KMS-11 (cell line): Measurements from ENCODE around the gene SDC4.

Experiments used
- H2AFZ ChIP-seq: fragments of 200-600 bp; sonication (generic); 2 replicates; pipeline ENCODE4 v1.6.1; 2016; ENCODE audit warnings: antibody characterized with exemption, mixed run types, low read depth
- H3K27ac ChIP-seq: fragments of 200-600 bp; sonication (generic); 2 replicates; pipeline ENCODE4 v1.6.1; 2016; ENCODE audit warnings: mild to moderate bottlenecking, mixed run types
- H3K27me3 ChIP-seq: fragments of 200-600 bp; sonication (generic); 2 replicates; pipeline ENCODE4 v1.6.1; 2017; ENCODE audit warnings: mild to moderate bottlenecking, low read depth, mixed run types, moderate library complexity; ENCODE audit not compliant: insufficient read depth
- H3K36me3 ChIP-seq: fragments of 200-600 bp; sonication (generic); 2 replicates; pipeline ENCODE4 v1.6.1; 2017; ENCODE audit warnings: mild to moderate bottlenecking, mixed run types; ENCODE audit not compliant: insufficient read depth
- H3K4me1 ChIP-seq: fragments of 200-600 bp; sonication (generic); 2 replicates; pipeline ENCODE4 v1.6.1; 2016; ENCODE audit warnings: mild to moderate bottlenecking, low read depth, mixed run types; ENCODE audit not compliant: poor library complexity, severe bottlenecking
- H3K4me2 ChIP-seq: fragments of 200-600 bp; sonication (generic); 2 replicates; pipeline ENCODE4 v1.7.0; 2016; ENCODE audit warnings: mild to moderate bottlenecking, mixed run types
- H3K4me3 ChIP-seq: fragments of 200-600 bp; sonication (generic); IDR thresholded peaks from 2 replicates; pipeline ENCODE4 v1.6.1; 2017; ENCODE audit warnings: low read depth, low read length, mixed read lengths; ENCODE audit not compliant: insufficient read depth
- H3K79me2 ChIP-seq: fragments of 200-600 bp; sonication (generic); 2 replicates; pipeline ENCODE4 v1.6.1; 2016; ENCODE audit warnings: low read depth, mixed run types; ENCODE audit not compliant: insufficient read depth
- H3K9ac ChIP-seq: fragments of 200-600 bp; sonication (generic); 2 replicates; pipeline ENCODE4 v1.6.1; 2016; ENCODE audit warnings: mild to moderate bottlenecking, mixed run types
- H4K20me1 ChIP-seq: fragments of 200-600 bp; sonication (generic); 2 replicates; pipeline ENCODE4 v1.6.1; 2016; ENCODE audit warnings: mild to moderate bottlenecking, mixed run types; ENCODE audit not compliant: insufficient read depth
- CTCF ChIP-seq: fragments of 200-600 bp; sonication (generic); conservative IDR thresholded peaks from 2 replicates; pipeline ENCODE4 v1.6.1; 2017; ENCODE audit warnings: low read depth, mild to moderate bottlenecking, antibody characterized with exemption, low read length, moderate library complexity, mixed read lengths

Gene SDC4

GRCh38 chr20:45377269-45377668 lies 29.0 kb upstream of the SDC4 start:
- no peak overlapping the region for H2AFZ ChIP-seq
- TF ChIP-seq CTCF: no peak
- H3K36me3 ChIP-seq: no peaks in the 10 kb centered on the region
- H3K4me3 ChIP-seq: no peak overlapping the region
- no peak overlapping the region for H3K27ac ChIP-seq
- no peak overlapping the region for H3K4me2 ChIP-seq
- no peaks in the 10 kb centered on the region for H3K27me3 ChIP-seq
- no peaks in the 10 kb centered on the region for H3K79me2 ChIP-seq
- peaks cover 37% of the 10 kb centered on the region for H3K4me1 ChIP-seq
- H4K20me1 ChIP-seq: no peaks in the 10 kb centered on the region
- H3K9ac ChIP-seq: no peak overlapping the region

GRCh38 chr20:45374966-45375365 lies 26.7 kb upstream of the SDC4 start:
- Histone ChIP-seq H3K27ac (no peak overlapping the region), H3K4me3 (no peak overlapping the region), H3K27me3 (no peaks in the 10 kb centered on the region), H3K9ac (no peak overlapping the region), H3K4me2 (no peak overlapping the region), H2AFZ (no peak overlapping the region), H4K20me1 (no peaks in the 10 kb centered on the region), H3K4me1 (peaks cover 24% of the 10 kb centered on the region), H3K36me3 (no peaks in the 10 kb centered on the region), H3K79me2 (no peaks in the 10 kb centered on the region)
- TF ChIP-seq CTCF: no peak

- Histone ChIP-seq H3K36me3 (no peaks in the 10 kb centered on the region), H3K79me2 (no peaks in the 10 kb centered on the region), H2AFZ (peak overlapping the region; percentile 56; the same call in 1 of the 2 replicates), H3K4me1 (peaks cover 24% of the 10 kb centered on the region), H3K4me3 (no peak overlapping the region), H3K27ac (no peak overlapping the region), H3K9ac (peak overlapping the region; percentile 58; the same call in 1 of the 2 replicates), H3K4me2 (peak overlapping the region; percentile 41; the same call in 1 of the 2 replicates), H3K27me3 (no peaks in the 10 kb centered on the region), H4K20me1 (no peaks in the 10 kb centered on the region)
- TF ChIP-seq CTCF: peak; percentile 32; the same call in 1 of the 2 replicates
Observed at GRCh38 chr20:45374101-45374467, 25.9 kb upstream of the SDC4 start.

GRCh38 chr20:45373353-45374100 lies 25.3 kb upstream of the SDC4 start:
- H3K27me3 ChIP-seq: no peaks in the 10 kb centered on the region
- peaks cover 26% of the 10 kb centered on the region for H3K4me1 ChIP-seq
- H3K79me2 ChIP-seq: no peaks in the 10 kb centered on the region
- peak; percentile 93 for TF ChIP-seq CTCF
- peak overlapping the region; percentile 61 for H3K27ac ChIP-seq
- H3K9ac ChIP-seq: peak overlapping the region; percentile 58; the same call in 1 of the 2 replicates
- H4K20me1 ChIP-seq: no peaks in the 10 kb centered on the region
- no peak overlapping the region for H3K4me3 ChIP-seq
- no peaks in the 10 kb centered on the region for H3K36me3 ChIP-seq
- H2AFZ ChIP-seq: peak overlapping the region; percentile 56
- H3K4me2 ChIP-seq: peak overlapping the region; percentile 41
